Gastroesophageal sphincter (tissue), 3 donors: ENCODE results near the gene ADGRG7.

ENCODE experiments used
- EP300 ChIP-seq: sonication (generic); formaldehyde crosslinking; IDR thresholded peaks from one replicate; pipeline ENCODE4 v1.6.1; 2017; ENCODE audit warnings: antibody characterized with exemption, mild to moderate bottlenecking
- TF ChIP-seq, protein P1 (sequence below), 4 experiments: fragments of 200-600 bp in 2 of 4; fragments of 450-650 bp in 2 of 4; sonication (generic) in 1 of 4; IDR thresholded peaks; one replicate each; pipeline ENCODE4 v1.5.1; 2017 to 2019; ENCODE audit warnings: antibody characterized with exemption in 4 of 4, mild to moderate bottlenecking in 2 of 4, moderate library complexity in 2 of 4

DNA sequence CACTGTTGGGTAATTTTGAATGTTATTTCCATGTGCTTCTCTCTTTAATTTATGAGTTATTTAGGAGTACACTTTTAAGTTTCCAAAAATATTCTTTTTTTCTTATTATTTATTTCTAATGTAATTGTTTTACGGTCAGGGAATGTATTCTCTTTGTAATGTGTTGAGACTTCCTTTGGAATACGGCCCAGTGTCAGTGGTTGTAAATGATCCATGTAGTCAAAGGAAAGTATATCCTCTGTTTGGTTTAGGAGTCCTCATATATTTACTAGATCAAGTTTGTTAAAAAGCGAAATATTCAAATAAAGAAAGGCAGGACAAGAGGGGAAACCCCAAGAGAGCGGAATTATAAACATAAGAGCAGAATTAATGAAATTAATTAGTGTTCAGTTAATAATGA is 49.0 kb upstream of the ADGRG7 start:
- TF ChIP-seq, protein P1, sequence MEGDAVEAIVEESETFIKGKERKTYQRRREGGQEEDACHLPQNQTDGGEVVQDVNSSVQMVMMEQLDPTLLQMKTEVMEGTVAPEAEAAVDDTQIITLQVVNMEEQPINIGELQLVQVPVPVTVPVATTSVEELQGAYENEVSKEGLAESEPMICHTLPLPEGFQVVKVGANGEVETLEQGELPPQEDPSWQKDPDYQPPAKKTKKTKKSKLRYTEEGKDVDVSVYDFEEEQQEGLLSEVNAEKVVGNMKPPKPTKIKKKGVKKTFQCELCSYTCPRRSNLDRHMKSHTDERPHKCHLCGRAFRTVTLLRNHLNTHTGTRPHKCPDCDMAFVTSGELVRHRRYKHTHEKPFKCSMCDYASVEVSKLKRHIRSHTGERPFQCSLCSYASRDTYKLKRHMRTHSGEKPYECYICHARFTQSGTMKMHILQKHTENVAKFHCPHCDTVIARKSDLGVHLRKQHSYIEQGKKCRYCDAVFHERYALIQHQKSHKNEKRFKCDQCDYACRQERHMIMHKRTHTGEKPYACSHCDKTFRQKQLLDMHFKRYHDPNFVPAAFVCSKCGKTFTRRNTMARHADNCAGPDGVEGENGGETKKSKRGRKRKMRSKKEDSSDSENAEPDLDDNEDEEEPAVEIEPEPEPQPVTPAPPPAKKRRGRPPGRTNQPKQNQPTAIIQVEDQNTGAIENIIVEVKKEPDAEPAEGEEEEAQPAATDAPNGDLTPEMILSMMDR (IDR thresholded peaks at IDR 0.05), result no peak
- no peak for TF ChIP-seq EP300
